HL-60/S4 treated with retinoic acid at 250 ng/mL for 4 days and 3 days (cell line): ENCODE measurements around the gene MYOG.

Experiments used
- in situ Hi-C: fragments of 300-500 bp; cut with MboI; formaldehyde crosslinking; loops from 2 replicates; pipeline ENCODE4 v1.7.0; 2022; ENCODE audit warnings: low sequenced_read_pairs

MYOG gene

DNA sequence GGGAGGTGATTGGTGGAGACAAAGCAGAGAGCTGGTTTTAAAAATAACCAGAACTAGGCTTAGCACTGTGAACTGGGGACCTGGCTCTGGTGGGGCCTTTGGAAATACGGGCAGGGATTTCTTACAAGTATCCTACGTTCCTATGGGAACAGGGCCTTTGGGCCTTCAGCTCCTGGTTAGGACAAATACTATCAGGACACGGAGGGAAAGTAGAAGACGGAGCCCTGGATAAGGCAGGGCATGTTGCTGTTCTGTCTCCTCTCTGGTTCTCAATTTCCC, 5.3 kb upstream of the MYOG start:
- in situ Hi-C loops = no loop called here

DNA sequence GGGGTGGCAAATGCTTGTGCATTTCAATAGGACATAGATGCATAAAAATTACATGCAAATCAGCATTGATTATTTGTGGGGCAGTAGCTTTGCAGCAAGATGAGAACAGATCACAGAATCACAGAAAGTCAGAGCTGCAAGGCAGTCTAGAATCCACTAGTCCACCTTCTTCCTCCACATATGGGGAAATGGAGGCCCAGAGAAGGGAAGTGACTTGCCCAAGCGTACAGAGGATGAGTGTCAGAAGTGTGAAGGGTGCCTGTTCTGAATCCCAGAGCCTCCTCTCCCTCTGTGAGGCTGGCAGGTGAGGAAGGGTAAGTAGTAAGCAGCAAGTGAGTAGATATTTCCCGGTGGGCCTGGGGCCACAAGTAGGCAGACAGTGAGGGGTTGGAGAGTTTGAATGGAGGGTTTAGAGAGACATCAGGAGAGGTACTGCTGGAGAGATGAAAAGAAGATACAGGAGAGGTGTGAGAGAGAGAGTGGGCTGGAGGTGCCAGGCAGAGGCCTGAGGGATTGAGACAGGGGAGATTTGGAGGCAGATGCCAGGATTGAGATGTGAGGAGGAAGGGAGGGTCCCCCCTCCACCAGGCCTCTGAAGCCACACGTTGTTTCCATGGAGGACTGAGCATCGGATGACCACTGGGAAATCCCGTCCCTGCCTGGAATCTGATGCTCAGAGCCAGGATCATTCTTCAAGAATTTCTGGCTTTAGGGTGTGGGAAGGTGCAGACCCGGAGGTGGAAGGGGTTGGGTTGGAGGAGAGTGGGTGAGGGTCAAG, 4.8 kb upstream of the MYOG start:
- in situ Hi-C loops = no loop called here

DNA sequence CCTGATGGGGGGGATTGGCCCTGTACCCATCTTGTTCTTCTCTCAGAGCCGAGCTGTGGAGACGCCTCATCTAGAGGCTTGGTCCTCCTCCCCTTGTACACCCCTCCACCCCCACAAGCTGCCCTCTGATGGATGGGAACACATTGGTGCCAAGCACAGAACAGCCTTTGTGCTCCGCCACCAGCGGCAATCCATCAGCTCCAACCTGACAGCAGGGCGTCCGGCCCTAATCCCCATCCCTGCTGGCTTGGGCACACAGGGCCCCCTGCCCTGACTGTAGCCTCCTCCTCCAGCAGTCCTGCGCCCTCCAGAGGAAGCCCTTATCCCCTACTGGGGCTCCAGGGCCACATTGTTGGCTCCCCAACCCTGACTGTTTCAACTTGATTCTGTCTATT, 3.8 kb upstream of the MYOG start:
- in situ Hi-C loops = no loop called here

DNA sequence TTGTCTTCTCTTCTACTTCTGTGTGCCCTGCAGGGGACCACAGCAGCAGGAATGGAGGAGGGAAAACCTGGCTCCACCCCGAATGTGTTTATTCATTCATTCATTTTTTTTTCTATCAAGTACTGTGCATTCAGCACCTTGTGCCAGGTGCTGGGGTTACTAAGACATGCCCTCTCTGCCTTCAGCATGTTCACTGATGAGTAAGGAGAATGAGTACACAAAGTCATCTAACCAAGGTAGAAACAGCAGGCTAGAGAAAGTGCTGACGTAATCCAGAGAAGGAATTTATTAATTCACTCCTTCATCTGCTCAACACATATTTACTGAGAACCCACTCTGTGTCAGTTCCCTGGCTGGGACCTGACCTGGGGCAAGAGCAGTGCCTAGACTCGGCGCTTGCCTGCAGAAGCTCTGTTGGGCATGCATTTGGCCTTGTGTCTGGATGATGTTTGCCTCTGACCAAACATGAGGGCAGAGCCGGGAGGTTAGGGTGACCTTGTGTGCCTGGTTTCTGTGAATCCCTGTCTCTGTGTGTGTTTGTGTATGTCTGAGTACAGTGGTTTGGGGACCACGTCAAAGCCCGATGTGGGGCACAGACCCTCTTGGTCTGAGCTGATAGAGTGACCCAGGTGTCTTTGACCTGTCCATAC, 3.3 kb upstream of the MYOG start:
- in situ Hi-C loops = no loop called here

DNA sequence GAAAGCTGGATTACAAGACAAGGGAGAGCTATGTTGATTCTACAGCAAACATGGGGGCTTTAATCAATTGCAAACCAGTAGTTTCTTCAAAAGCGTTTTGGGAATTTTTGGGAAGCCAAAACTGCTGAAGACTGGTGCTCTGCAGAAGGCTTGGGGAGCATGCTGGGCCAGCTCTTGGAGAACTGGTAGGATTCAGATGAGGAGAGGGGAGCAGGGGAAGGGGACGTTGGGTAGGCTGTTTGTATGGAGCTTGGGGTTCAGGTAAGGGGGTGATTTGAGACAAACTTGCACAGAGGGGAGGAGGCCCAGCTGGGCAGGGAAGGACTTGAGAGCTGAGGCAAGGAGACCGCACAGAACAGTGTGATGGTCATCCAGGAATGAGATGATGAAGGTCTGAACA, 2.6 kb upstream of the MYOG start:
- in situ Hi-C loops = no loop called here

DNA sequence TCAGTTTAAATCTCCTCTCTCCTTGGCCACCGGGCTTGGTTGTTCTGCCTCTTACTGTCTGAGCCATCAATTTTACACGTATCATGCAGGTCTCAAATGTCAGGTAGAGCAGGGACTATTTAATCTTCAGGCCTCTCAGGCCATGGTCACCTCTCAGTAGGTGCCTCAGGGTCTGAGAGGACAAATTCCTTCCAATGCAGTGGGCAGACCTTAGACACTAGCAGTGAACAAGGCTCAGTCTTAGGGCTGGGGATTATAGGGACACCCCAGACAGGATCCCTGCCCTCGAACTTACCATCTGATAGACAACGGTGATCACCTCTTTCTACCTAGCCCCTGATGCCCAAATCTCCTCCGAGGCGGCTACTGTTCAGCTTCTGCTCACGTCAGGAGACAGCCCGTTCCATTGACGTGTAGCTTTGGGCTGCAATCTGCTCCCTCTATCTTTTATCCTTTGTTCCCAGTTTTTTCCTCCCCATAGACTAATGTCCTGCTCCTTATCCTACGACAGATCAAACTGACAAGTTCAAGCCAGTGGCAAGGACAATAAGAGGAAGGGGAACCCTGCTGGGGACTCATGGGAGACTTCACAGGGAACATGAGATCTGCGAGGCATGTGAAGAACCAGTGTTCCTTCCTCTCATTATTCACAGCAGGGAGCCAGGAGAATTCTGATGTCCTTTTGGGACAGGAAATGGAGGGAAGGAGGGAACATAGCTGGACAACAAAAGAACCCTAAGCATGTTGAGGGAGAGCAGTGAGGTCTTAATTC, 1.4 kb upstream of the MYOG start:
- in situ Hi-C loops = no loop called here

DNA sequence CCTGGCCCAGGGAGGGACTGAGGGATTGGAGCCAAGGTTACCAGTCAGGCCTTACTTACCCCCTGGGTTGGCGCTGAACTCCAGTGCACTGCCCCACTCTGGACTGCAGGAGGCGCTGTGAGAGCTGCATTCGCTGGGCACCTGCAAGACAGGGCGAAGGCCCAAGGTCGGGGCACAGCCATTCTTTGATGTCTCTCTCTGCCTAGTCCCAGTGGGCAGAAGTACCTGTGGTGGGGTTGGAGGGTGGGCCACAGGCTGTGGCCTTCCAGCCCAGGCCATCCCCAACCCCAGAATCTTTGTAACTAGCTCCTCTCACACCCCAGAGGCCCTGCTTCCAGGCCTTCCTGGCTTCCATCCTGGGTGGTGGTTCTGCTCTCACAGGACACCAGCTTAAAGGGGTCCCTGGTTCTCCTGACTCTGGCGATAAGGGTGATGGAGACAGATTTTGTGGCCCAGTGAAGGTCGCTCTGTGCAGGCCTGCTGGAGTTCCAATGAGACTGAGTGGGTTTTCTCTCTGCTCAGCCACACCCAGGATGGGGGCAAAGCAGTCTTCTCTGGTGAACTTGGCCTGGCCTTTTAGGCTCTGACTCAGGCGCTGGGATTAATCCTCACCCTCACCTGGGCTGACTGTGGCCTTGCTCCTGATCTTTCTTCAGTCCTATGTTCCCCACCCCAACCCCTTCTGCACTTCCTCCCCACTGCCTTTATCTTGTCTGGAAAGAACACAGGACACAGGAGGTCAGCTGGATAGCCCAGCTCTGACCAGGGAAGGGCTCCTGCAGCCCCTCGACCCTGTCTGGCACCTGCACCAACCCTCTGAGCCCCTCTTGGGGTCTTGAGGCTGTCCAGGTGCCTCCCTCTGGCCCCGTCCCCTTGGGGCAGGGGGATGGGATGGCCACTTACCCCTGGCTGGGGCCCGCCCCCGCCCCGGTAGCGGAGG, 954 bp downstream of the MYOG start:
- in situ Hi-C loops = no loop called here

DNA sequence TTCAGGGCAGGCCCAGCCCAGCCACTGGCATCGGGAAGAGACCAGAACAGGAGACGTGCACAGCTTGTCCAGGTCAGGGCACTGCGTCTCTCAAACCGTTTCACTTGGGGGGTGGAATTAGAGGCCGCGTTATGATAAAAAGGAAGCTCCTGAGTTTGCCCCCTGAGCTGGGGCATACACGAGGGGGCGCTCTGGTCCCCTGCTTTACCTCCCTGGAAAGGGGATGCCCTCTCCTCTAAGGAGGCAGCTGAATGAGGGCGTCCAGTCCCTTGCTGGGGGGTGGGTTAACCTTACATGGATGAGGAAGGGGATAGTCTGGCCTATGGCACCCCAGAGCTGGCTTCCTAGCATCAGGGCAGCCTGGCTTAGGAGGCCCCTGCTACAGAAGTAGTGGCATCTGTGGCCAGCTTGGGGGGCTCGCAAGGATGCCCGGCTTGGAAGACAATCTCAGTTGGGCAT, 2.3 kb downstream of the MYOG start:
- in situ Hi-C loops = no loop called here

DNA sequence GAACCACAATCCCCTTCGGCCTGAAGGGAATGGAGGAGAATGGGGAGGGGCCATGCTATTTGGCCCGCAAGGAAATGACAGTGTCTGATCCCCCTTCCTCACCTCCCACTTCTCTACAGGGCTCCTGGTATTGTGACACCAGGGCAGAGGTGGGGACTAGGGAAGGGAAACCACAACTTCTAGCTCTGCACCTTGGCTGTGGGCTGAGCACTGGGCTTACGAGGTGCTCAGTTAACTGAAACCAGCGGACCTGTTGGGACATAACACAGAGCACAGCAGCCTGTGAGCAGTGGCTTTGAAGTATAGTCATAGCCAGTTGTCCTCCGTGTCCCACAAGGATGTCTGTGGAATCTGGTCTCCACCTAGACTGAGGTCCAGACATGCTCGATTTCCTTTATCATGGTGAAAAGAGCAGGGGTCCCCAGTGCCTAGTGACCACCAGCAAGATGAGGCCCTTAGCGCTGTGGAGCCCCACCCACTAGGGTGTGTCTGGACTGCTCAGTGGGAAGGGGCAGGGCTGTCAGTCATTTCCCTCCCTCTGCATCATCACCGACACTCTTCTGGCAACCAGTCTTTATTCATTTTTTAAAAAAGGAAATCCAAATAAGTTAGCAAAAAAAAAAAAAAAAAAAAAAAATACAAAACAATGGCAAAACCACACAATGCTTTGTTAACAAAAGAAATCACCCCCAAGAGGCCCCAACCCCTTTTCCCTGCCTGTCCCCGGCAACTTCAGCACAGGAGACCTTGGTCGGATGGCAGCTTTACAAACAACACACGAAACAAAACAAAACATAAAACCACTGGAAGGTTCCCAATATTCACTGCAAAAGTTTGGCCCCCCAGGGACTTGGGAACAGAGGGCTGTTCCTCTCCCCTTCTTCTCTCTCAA, 3.0 kb downstream of the MYOG start:
- in situ Hi-C loops = no loop called here

DNA sequence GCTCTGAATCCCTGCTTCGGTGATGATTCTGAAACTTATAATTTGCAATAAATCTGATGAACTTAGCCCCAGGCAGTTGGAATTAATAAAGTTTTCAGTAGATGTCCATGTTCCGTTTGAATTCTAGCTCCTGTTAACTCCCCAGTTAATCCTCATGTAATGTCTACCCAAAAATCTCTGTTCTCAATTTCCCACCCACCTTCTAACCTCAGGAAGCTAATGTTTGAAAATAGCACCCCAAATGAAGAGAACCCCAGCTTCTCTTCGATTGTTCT, 3.6 kb downstream of the MYOG start:
- in situ Hi-C loops = no loop called here

DNA sequence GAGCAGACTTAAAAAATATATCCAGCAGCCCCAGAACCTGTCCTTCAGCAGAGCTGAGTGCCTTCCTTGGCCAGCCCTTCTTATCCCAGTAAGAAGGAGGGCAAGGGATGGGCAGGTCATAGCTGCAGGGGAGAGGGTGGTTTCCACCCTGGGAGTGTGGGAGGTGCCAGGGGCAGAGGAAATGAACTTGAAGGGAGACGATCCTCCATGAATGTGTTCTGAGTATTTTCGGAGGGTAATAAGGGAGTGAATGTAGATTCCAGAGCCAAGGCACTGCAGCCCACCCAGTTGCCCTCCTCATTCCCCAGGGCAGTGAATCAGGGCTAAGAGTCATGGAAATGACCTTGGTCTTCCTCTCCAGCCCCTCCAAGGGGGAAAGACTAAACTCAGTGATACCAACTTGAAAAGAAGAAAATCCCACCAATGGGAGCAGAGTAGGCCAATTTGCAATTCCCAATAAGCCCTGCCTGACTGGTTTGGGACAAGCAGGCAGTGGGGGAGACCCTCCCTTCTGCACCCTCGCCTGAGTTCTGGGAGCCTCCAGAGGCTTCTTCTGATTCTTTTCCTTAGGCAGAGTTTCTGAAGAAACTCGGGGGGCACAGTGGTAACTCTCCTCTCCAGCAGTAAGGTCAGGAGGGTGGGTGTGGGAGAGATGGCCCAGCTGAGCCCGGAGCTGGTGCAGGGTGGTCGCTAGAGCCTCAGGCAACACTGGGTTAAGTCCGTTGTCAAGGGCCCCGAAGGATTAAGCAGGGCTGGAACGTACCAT, 4.2 kb downstream of the MYOG start:
- in situ Hi-C loops = no loop called here

DNA sequence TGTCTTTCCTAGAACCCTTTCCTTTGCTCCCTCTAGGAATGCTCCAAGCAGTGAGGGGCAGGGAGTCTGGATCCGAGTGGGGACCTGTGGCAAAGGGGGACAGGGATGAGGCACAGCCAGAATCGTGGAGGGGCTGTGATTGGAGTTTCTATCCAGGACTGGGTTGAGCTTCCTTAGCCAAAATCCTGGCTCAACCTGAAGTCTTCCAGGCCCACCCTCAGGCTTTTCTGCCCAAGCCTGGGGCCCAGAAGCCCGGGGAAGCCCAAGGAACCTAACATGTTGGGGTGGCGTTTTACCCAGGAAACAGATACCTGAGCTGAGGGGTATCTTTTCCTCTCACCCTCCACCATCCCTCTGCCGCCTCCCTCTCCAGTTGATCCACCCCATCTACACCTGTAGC, 5.4 kb downstream of the MYOG start:
- in situ Hi-C loops = no loop called here

DNA sequence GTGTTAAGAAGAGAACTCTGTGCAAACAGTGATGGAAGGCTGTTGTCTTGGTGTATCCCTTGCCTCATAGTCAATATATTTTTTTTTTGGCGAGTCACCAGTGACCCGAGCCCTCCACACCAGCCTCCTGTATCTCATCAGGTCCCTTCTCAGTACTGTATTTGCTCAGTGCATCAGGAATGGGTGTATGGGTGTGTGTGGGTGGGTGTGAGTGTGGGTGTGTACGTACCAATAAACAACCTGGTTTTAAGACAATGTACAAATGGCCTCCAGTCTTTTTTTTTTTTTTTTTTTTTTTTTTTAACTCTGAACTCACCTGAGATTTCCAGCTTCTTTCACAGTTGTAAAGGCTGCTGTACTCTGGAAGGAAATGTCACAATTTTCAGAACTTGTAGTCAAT, 7.3 kb downstream of the MYOG start:
- in situ Hi-C loops = no loop called here

DNA sequence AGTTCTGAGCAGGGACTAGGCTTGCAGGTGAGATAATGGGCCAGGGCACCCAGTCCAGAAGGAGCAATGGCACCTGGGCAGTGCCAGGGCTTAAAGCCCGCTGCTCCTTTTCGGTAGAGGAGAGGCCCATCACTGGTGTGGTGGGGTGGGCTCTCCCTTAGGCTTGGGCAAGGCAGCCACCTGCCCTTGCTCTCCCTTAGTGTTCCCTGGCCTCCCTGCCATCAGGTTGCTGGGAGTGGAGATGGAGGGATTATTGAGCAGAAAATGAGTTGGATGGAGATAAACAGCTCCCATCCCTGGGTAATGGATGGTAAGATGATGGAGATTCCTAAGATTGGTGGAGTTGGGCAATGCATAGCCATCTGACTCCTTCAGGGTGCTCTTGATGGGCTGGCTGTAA, 7.9 kb downstream of the MYOG start:
- in situ Hi-C loops = no loop called here

DNA sequence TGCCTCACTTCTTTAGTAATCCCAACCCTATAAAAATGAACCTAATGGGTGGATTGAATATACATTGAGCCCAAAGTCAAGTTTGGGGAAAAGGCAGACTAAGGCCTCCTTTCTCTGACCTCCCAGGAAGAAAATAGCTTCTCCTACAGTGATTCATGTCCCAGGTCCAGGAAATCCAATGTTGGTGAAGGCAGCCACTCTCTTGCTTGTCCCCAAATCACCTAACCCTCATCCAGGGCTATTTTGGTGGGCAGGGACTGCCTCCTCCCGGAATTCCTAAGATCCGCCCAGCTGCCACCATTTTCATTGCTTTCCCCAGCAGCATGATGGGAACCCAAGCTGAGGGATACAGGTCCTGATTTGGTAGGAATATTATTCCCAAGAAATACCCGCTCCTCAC, 8.4 kb downstream of the MYOG start:
- in situ Hi-C loops = no loop called here

DNA sequence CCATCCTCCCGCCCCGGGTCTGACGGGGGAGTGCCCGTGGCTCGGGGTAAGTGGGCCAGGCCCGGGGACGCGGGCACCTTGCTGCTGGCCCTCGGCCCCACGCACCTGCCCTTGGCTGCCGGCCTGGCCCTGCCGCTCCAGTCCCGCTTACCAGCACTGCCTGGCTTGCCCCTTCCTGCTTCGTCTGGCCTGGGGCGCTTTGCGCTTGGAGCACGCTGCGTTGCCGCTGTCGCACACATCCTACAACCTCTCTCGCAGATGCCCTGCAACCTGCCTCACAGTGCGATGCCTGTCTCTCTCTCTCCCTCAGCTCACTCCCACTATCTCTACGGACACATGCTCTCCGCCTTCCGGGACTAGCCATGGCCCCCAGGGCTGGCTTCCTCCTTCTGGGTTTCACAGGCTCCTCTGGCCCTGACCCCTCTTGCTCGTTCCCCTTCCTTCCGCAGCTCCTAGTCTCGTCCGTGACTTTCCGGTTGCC, 9.7 kb downstream of the MYOG start:
- in situ Hi-C loops = no loop called here

DNA sequence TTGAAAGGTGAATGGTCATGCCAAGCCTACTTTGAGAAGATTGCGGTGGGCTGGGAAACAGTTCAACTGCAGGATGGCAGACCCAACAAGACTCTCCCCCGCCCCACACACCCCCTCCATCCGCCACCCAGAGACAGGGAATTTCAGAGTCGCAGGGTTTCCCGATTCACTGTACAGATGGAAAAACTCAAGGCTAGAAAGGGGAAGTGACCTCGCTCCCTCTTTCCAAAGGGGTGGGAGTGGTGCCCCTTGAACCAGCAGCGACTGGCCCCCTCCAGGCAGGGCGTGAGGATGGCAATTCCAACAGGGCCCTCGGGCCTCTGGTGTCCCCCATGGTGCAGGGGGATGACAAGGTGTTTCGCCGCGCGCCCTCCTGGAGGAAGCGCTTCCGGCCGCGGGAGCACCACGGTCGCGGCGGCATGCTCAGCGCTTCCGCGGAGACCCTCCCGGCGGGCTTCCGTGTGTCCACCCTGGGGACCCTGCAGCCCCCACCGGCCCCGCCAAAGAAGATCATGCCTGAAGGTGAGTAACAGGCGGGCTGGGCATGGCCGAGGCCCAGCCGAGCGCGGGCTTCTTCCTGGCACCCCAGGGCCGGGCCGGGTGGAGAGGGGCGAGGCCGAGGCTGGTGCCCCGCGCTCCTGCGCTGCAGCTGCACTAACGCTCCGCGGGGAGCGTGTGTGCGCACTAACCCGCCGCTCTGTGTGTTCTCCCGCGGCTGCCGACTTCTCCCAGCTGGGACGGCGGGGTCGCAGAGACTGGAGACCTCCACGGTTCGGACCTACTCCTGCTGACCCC, 10.4 kb downstream of the MYOG start:
- in situ Hi-C loops = no loop called here

DNA sequence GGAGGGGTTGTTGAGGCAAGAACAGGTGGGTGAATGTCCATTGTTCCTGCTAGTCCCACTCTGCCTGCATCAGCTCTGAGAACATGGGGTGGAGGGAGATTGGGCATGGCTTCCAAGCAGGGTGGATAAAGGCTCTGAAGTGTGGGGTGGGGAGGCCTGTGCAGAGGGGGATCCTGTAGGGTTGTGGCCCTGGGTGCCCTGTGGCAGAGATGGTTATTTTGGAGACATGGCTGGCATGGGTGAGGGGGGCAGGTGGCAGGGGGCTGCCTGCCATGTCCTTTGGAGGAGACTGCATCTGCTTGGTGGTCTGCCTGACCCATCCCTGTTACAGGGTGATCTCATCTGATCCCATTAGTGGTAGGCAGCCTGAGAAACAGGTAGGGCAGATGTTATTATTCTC, 11.2 kb downstream of the MYOG start:
- in situ Hi-C loops = no loop called here

DNA sequence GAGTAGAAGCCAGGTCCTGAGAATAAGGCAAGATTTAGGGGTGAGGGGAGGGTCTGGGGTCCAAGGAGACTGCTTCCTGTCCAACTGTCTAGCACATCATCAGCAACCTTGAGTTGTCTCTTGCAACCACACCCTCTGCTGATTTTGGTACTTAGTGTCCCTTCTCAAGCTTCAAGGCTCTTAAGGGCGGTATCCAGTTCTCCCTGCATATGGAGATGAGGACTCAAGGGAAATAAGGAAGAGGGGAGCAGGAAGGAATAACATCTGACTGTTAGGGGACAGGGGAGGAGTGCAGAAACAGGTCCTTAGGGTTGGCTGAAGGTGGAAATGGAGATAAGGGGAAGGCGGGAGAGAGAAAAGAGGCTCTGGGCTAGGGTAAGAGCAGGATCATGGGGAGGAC, 12.3 kb downstream of the MYOG start:
- in situ Hi-C loops = no loop called here
